Activated CD4-positive, alpha-beta T cell treated with anti-CD3 and anti-CD28 coated beads, Interleukin-2, amount 50 U/mL, for 16 hours (primary cell): ENCODE results near the gene ASPDH.
"Not testable (repeated sequence)": the region's sequence is repeated elsewhere in the genome, so short reads cannot be mapped to it uniquely, and the experiment has no call there.

Experiments used
- DNase-seq: peaks from one replicate; pipeline ENCODE4 v3.0.0-alpha.2; 2020

The ASPDH gene

GRCh38 chr19:50547385-50548190 is 33.9 kb upstream of the ASPDH start:
- DNase-seq = no peak

- DNase-seq = no peak
Observed at GRCh38 chr19:50546527-50547221, 33.0 kb upstream of the ASPDH start.

GRCh38 chr19:50542943-50543342 is 29.2 kb upstream of the ASPDH start:
- no peak for DNase-seq

- DNase-seq = peak; percentile 69
Observed at GRCh38 chr19:50537769-50538230, 24.1 kb upstream of the ASPDH start.

- no peak for DNase-seq
Observed at GRCh38 chr19:50537306-50537685, 23.6 kb upstream of the ASPDH start.

GRCh38 chr19:50536662-50537305 is 23.1 kb upstream of the ASPDH start:
- no peak for DNase-seq

GRCh38 chr19:50535672-50536187 is 22.0 kb upstream of the ASPDH start:
- no peak for DNase-seq

- no peak for DNase-seq
Observed at GRCh38 chr19:50534478-50534877, 20.8 kb upstream of the ASPDH start.

GRCh38 chr19:50532952-50533351 is 19.2 kb upstream of the ASPDH start:
- no peak for DNase-seq

GRCh38 chr19:50531171-50531612 is 17.5 kb upstream of the ASPDH start:
- DNase-seq = no peak

GRCh38 chr19:50528052-50528451 is 14.3 kb upstream of the ASPDH start:
- not testable (repeated sequence) for DNase-seq

GRCh38 chr19:50522881-50523280 is 9.2 kb upstream of the ASPDH start:
- no peak for DNase-seq

- no peak for DNase-seq
Observed at GRCh38 chr19:50520822-50521465, 7.2 kb upstream of the ASPDH start.

- no peak for DNase-seq
Observed at GRCh38 chr19:50519006-50519575, 5.4 kb upstream of the ASPDH start.

GRCh38 chr19:50518091-50519005 is 4.6 kb upstream of the ASPDH start:
- DNase-seq = no peak

GRCh38 chr19:50517704-50518075 is 4.0 kb upstream of the ASPDH start:
- DNase-seq = no peak

GRCh38 chr19:50516964-50517703 is 3.4 kb upstream of the ASPDH start:
- DNase-seq = no peak

- no peak for DNase-seq
Observed at GRCh38 chr19:50516456-50516855, 2.7 kb upstream of the ASPDH start.

- no peak for DNase-seq
Observed at GRCh38 chr19:50515168-50515561, 1.5 kb upstream of the ASPDH start.

- DNase-seq = no peak
Observed at GRCh38 chr19:50514346-50515167, 844 bp upstream of the ASPDH start.
